Nephron (organoid): ENCODE data around the gene ERP44.
"Not testable (repeated sequence)": the region's sequence is repeated elsewhere in the genome, so short reads cannot be mapped to it uniquely, and the experiment has no call there.

Experiments used
- H3K27ac Mint-ChIP-seq, 3 experiments: 2 replicates each; pipeline ENCODE4 v1.8.0; 2020; ENCODE audit warnings: mixed read lengths in 3 of 3, mild to moderate bottlenecking in 2 of 3, moderate library complexity in 1 of 3
- H3K27me3 Mint-ChIP-seq: 2 replicates; pipeline ENCODE4 v1.8.0; 2021; ENCODE audit warnings: low read depth, mild to moderate bottlenecking, moderate library complexity, mixed read lengths
- H3K36me3 Mint-ChIP-seq: 2 replicates; pipeline ENCODE4 v1.8.0; 2020; ENCODE audit warnings: low read depth, mixed read lengths
- H3K4me1 Mint-ChIP-seq: 2 replicates; pipeline ENCODE4 v1.8.0; 2020; ENCODE audit warnings: mixed read lengths
- H3K4me3 Mint-ChIP-seq, 3 experiments: 2 replicates each; pipeline ENCODE4 v1.8.0; 2020; ENCODE audit warnings: mild to moderate bottlenecking in 3 of 3, mixed read lengths in 3 of 3, moderate library complexity in 2 of 3
- H3K9me3 Mint-ChIP-seq: 2 replicates; pipeline ENCODE4 v1.8.0; 2020; ENCODE audit warnings: mixed read lengths
- CTCF ChIP-seq, 3 experiments: fragments of 200-600 bp; sonication (generic); IDR thresholded peaks; one replicate each; pipeline ENCODE4 v1.5.0; 2021; ENCODE audit warnings: antibody characterized with exemption in 3 of 3; ENCODE audit not compliant: unreplicated experiment in 3 of 3

ERP44 gene

GRCh38 chr9:100087218-100087617, 11.6 kb downstream of the ERP44 start:
- TF ChIP-seq CTCF (IDR thresholded peaks at IDR 0.05; ENCODE audit: unreplicated experiment in 3 of 3), result no peak
- H3K9me3 Mint-ChIP-seq, result no peaks in the 10 kb centered on the region
- H3K4me1 Mint-ChIP-seq, result peaks cover 26% of the 10 kb centered on the region
- H3K27me3 Mint-ChIP-seq, result no peaks in the 10 kb centered on the region
- H3K4me3 Mint-ChIP-seq, result no peak overlapping the region
- no peak overlapping the region for H3K27ac Mint-ChIP-seq
- no peaks in the 10 kb centered on the region for H3K36me3 Mint-ChIP-seq

- no peak for TF ChIP-seq CTCF (IDR thresholded peaks at IDR 0.05; ENCODE audit: unreplicated experiment in 3 of 3)
- H3K4me3 Mint-ChIP-seq, result no peak overlapping the region
- H3K27me3 Mint-ChIP-seq, result no peaks in the 10 kb centered on the region
- H3K4me1 Mint-ChIP-seq, result peaks cover 32% of the 10 kb centered on the region
- no peaks in the 10 kb centered on the region for H3K9me3 Mint-ChIP-seq
- H3K27ac Mint-ChIP-seq, result no peak overlapping the region
- H3K36me3 Mint-ChIP-seq, result no peaks in the 10 kb centered on the region
Measured at GRCh38 chr9:100086097-100086635, 12.6 kb downstream of the ERP44 start.

GRCh38 chr9:100084734-100085133, 14.1 kb downstream of the ERP44 start:
- TF ChIP-seq CTCF (IDR thresholded peaks at IDR 0.05; ENCODE audit: unreplicated experiment in 3 of 3), result no peak
- H3K27ac Mint-ChIP-seq, result no peak overlapping the region
- H3K4me3 Mint-ChIP-seq, result no peak overlapping the region
- peaks cover 33% of the 10 kb centered on the region for H3K4me1 Mint-ChIP-seq
- no peaks in the 10 kb centered on the region for H3K36me3 Mint-ChIP-seq
- no peaks in the 10 kb centered on the region for H3K9me3 Mint-ChIP-seq
- no peaks in the 10 kb centered on the region for H3K27me3 Mint-ChIP-seq

- peaks cover 33% of the 10 kb centered on the region for H3K4me1 Mint-ChIP-seq
- TF ChIP-seq CTCF (IDR thresholded peaks at IDR 0.05; ENCODE audit: unreplicated experiment in 3 of 3), result no peak
- H3K4me3 Mint-ChIP-seq, result no peak overlapping the region
- no peak overlapping the region for H3K27ac Mint-ChIP-seq
- H3K27me3 Mint-ChIP-seq, result no peaks in the 10 kb centered on the region
- H3K36me3 Mint-ChIP-seq, result peaks cover 4% of the 10 kb centered on the region
- no peaks in the 10 kb centered on the region for H3K9me3 Mint-ChIP-seq
Measured at GRCh38 chr9:100084128-100084453, 14.7 kb downstream of the ERP44 start.

DNA sequence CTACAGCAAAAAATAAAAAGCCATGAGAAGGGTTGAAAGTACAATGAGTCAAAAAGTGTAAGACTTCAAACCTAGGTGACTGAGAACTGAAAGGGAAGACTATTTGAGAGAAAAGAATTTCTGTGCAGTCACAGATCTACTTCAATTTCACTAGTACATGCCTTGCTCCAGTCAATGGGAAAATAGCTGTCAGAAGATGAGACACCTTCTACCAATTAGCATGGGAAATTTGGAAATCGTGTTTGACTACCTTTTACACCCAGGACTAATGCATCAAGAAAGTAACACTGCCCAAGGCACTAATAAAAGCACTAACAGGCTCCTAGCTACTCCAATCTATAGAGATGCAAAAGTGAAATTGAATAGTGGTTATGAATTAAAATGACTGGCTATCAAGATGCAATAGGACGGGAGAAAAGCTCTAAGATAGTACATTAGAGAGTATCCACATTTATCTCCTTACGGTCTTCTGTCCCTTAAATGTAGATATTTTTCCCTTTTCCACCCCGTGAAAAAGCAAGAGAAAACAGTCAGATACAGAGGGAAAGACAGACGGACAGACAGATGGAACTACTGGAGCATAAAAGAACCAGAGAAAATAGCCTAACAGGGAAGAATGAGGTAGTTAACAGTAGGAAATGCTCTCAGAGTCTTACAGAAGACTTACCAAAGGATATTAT, 15.2 kb downstream of the ERP44 start:
- Mint-ChIP-seq H3K4me1 (peaks cover 33% of the 10 kb centered on the region), H3K4me3 (no peak overlapping the region), H3K9me3 (no peaks in the 10 kb centered on the region), H3K27me3 (no peaks in the 10 kb centered on the region), H3K36me3 (peaks cover 4% of the 10 kb centered on the region), H3K27ac (no peak overlapping the region)
- no peak for TF ChIP-seq CTCF (IDR thresholded peaks at IDR 0.05; ENCODE audit: unreplicated experiment in 3 of 3)

GRCh38 chr9:100082782-100083181, 16.0 kb downstream of the ERP44 start:
- peaks cover 33% of the 10 kb centered on the region for H3K4me1 Mint-ChIP-seq
- H3K36me3 Mint-ChIP-seq, result peaks cover 4% of the 10 kb centered on the region
- TF ChIP-seq CTCF (IDR thresholded peaks at IDR 0.05; ENCODE audit: unreplicated experiment in 3 of 3), result no peak
- H3K4me3 Mint-ChIP-seq, result no peak overlapping the region
- H3K27me3 Mint-ChIP-seq, result no peaks in the 10 kb centered on the region
- H3K27ac Mint-ChIP-seq, result peak overlapping the region in 1 of 3 experiments; percentile 7
- no peaks in the 10 kb centered on the region for H3K9me3 Mint-ChIP-seq

- H3K4me3 Mint-ChIP-seq, H3K27me3 Mint-ChIP-seq, H3K27ac Mint-ChIP-seq, H3K9me3 Mint-ChIP-seq, H3K4me1 Mint-ChIP-seq: not testable (repeated sequence)
- peaks cover 20% of the 10 kb centered on the region for H3K36me3 Mint-ChIP-seq
Measured at GRCh38 chr9:100076256-100076655, 22.5 kb downstream of the ERP44 start.
